HPDE6-E6E7 (cell line): ENCODE data around the gene UNC5CL.

Experiments used
- DNase-seq: peaks from one replicate; pipeline ENCODE4 v3.0.0; 2011; ENCODE audit warnings: missing footprints; ENCODE audit errors: extremely low spot score

UNC5CL gene

DNA sequence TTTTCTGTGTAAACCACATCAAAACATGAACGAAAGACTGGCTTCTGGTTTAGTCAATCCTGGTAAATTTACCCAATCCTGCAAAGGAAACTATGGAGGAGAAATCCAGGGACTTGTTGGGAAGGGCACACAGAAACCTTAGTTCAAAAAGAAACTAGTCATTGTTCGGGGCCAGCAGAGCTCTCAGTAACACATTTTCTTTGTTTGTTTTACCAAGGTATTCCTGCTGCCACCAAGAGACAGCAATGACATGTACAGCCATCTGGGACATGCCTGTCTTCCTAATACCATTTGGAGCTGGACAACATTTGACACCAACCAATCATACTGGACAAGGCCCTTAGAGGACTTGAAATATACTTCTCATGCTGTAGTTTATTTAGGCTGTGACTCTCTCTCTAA lies 24.9 kb upstream of the UNC5CL start:
- DNase-seq = no peak

DNA sequence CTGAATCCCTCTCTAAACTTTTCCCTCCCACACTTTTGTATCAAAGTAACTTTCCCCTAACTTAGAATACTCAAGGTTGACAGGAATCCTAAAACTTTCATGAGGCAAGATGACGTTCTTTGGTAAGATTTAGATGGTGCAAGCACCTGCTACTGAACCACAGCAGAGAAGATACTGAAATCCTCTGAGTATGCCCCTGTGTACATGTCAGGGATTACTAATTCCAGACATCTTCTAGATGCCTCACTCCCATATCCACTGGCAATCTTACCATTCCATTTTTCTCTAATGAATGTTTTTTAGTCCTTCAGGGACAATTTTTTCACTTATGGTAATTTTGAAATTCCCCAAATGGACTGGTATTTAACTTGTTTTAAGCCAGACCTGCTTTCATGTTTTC lies 23.0 kb upstream of the UNC5CL start:
- no peak for DNase-seq

DNA sequence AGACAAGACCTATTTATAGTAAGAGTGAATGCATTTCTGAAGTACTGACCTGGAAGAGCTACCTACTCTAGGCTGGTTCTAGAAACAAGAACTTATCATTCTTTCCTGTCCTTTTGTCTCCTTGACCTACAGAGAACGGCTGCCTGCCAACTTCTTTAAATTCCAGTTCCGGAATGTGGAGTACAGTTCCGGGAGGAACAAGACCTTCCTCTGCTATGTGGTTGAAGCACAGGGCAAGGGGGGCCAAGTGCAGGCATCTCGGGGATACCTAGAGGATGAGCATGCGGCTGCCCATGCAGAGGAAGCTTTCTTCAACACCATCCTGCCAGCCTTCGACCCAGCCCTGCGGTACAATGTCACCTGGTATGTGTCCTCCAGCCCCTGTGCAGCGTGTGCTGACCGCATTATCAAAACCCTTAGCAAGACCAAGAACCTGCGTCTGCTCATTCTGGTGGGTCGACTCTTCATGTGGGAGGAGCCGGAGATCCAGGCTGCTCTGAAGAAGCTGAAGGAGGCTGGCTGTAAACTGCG lies 22.2 kb upstream of the UNC5CL start:
- no peak for DNase-seq

DNA sequence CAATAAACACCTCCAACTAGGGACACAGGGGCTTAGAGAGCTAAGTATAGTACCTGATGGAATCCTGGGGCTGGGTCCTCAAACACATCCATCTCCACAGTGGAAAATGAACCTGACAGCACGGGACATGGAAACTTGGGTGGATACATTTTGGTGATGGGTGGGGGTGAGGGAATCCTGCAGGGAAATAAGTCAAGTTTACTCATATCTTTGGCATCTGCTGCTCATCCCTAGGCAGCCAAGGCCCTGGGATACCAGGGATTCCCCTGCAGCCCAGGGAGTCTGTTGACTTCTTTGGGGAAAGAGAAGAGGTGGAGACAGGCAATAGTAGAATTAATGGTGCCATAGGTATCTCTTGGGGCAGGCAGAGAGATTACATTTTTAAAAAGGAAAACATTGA lies 20.5 kb upstream of the UNC5CL start:
- DNase-seq = no peak

DNA sequence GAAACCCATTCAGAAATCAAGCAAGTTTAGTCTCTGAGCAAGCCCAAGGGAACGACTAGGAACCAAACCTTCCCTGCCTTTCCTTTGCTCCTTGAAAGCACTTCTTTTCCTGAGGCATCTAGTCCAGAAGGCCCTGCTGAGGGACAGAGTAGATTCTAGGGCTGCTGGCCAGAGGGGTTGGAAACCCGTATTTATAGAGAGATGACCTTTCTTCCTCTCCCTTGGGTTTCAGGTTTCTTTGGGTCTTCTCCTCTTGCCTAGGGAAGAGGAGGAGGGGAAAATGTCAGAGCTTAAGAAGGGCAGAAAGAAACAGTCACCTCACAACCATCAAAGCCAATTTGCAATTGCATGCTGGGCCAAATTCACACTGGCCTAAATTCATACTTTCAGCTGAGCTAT lies 19.8 kb upstream of the UNC5CL start:
- DNase-seq = no peak

DNA sequence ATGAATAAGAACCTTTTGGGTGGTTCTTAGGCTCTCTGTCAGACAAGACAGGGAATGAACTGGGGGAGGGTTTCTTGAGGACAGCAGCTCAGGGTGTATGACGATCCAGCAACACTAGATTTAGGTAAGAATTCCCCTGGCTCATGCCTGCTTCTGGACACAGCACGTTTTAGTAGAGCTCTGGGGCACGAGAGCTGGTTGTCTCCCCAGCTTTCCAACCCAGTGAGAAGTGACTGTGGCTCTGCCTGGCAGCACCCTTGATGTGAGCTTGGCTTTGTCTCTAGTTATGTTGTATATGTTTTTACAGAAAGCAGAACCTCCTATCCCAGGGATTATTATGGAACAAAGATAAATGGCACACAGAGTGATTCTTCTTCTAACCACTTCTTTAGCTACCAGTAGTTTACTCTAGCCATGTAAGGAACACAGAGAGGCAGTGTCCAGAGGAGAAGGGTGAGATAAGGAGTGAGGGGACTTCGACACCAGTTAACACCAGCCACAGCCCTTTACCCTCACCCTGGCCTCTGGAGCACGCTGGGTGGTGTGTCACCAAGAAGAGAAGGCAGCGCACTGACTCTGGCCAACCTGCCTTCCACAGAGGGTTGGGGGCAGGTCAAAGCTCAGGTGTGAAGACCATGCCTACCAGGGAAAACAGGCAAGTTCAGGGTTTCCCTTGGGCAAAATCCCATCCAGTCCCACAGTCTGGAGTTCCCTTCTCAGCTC lies 17.9 kb upstream of the UNC5CL start:
- DNase-seq = no peak

DNA sequence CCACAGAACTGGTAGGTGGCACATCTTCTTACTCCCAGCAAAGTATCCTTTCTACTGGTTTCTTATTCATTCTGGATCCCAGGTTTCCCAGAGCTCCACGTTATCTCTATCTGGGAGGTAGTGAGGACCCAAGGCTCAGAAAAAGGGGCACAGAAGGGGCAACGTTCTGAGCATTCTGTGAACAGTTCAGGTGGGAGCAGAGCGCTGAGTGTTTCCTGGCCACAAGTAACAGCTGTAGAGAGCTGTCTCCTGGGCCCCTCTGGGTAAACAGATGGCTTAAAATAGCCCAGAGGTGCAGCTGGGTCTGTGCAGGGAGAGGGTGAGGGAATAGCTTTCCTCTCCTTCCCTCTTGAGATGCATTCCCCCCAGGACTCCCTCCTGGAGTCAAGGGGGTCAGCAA lies 16.1 kb upstream of the UNC5CL start:
- DNase-seq = no peak

DNA sequence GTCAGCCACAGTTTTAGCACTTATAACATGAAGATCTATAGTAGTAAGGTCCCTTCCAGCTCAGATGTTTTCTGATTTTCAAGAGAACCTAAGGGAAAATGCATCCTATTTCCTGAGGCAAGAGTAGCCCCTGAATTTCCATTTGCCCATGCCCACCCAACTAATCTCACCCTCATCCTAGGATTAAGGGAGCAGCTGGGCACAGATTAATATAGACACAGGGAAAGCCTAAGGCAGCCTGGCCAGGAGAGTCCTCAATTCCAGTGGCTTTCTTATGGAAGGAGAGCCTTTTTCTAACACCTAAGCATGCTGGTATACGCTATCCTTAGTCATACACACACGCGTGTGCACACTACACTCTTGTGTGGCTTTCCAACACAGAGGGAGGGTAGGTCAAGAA lies 15.5 kb upstream of the UNC5CL start:
- no peak for DNase-seq

DNA sequence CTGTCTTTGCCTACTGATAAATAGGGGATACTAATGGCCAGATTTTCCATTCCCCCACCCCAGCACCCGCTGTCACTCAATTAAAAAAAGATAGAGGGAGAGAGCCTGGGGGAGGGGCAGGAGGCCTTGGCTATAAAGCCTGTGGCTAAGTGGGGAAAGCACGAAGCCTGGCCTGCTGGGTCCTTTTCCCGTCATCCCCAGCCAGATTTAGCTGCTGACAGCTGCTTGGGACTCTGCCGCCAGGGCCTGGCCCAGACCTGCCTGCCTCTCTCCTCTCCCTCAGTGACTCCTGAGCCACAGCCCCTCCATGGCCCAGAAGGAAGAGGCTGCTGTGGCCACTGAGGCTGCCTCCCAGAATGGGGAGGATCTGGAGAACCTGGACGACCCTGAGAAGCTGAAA lies 14.0 kb upstream of the UNC5CL start, which contains the start of gene APOBEC2:
Gene APOBEC2, plus strand, starts transcription at position 162 of the 400 bp plus-strand sequence. Its CDS starts 146 bp downstream, at position 308.
- DNase-seq = no peak

DNA sequence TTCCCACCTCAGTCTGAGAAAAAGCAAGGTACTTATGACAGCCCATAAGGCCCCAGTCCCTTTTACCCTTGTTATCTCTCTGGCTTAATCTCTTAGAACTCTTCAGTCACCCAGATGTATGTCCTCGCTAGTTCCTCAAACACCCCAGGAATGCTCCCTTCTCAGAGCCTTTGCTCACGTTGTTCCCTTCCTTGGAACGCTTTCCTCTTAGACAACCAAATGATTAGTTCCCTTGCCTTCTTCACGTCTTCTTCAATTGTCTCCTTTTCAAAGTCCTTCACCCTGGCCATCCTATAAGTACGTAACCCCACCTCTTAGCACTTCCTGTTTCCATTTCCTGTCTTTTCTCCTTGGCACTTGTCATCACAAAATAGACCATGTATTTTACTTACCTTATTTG lies 12.9 kb upstream of the UNC5CL start:
- no peak for DNase-seq

DNA sequence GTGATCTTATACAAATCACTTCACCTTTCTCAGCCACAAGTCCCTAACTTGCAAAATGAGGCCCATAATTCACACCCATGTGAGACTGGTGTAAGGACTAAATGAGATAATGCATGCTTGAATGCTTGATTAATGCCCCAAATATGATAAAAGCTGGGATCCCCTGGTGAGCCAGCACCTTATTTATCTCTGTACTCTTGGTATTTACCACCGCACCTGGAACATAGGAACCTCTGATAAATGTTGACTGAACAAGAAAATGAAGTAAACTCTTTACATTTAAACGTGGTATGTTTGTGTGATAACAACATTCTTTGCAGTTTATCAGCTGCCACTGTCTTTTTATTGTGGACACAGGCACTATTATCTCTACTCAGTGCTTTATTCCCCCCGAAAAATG lies 11.5 kb upstream of the UNC5CL start:
- DNase-seq = no peak

DNA sequence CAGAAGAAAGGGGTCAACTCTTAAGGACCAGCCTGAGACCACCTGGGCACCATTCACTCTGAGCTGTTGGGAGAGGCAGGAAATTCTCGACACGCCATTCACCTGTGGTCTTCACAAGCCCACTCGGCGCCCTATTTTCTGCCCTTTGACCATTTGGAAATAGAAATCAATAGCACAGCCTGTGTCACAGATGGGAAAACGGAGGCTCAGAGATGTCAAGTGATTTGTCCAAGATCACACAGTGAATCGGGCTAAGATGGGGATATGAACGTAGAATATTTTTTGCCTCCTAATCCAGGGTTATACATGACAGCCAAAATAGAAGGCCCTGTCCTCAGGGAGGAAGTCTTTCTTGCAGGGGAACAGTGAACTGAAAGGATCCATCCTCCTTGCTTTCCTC lies 10.9 kb upstream of the UNC5CL start:
- no peak for DNase-seq

DNA sequence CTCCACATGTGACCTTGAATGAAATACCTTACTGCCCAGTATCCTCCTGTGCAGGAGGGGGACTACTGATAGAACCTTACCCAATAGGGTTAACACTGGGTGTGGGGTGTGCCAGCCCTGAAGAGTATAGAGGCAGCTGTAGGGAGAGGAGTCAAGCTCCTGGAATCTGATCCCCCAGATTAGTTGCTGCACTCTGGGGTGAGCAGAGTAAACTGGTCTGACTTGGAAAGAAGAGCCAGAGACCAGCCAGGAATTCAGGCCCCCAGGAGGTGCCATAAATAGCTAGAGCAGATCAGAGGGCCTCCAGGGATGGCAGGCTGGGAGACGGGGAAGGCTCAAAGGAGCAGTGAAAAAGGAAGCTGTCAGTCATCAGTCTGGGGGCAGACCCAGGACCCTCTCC lies 10.5 kb upstream of the UNC5CL start:
- DNase-seq = no peak

DNA sequence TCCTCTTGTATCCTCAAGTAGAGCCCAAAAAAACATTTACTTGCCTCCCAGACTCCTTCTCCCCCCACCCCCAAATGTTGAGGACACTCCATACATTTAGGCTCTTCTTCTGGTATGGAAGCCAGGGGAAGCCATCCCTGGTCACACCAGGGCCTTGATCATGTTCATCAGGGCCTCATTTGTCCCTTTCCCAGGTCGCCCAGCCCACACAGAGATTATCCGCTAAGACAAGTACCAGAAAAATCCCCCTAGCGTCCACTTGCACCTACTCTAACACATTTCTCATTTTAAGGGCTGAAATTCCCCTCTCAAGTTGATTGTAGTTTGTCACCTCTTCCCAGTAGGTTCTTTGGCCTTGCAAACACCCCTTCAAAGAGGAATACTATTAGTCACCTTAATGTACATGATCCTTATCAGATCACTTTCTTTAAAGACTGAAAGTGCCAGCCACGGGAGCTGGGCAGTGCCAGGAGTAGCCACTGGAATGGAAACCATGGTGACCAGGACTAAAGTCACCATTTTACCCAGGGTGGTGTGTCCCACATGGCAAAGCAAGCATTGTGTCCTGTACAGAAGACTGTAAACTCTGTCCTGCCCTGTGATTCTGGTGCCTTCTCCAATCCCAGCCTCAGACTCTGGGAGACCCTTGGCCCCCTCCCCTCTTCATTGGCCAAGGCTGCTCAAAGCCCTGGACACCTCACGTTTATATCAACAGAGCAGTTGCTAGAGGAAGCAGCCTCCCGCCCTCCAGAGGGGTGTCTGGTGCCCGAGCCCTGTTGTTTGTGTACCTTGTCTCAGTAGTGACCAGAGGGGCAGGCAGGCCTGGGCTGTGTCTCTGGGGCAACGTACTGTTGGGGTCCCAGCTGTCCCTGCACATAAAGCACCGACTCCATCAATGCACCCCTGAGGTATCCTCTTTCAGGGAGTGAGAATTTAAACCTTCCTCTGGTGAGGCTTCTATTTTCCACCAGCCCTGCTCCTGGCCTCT lies 9.0 kb upstream of the UNC5CL start:
- no peak for DNase-seq

DNA sequence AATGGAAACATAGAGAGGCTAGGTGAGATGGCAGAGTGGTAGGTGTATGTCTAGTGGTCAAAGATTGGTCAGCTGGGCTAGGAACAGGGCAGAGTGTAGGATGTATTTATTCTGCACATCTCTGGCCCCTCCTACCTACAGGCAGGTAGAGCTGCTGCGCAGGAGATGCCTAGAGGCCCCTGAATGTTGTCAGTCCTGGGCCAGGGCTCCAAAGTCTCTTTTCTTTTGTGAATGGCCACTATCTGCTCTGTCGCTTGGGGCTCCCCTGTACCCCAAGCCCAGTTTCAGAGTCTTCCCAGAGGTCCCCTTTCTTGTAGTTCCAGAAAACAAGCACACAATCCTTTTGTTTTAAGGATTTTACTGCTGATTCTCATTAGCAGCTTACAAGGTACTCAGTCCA lies 8.3 kb upstream of the UNC5CL start:
- DNase-seq = no peak

DNA sequence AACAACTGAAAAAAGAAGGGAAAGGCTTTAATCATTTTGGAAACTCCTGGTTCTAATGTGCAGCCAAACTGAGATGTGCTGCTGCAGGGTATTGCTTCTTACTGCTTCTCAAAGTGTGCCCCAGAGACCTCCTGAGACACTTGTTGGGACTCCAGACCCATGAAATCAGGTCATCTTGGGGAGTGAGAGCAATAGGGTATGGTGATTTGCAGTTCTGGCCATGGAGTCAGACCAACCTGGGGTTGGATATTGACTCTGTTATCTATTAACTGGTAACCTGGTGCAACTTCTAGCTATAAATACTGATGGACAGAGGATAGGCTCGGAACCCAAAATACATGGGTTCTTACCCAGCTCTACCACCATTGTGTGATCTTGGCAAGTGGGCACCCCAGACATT lies 7.1 kb upstream of the UNC5CL start:
- DNase-seq = no peak

DNA sequence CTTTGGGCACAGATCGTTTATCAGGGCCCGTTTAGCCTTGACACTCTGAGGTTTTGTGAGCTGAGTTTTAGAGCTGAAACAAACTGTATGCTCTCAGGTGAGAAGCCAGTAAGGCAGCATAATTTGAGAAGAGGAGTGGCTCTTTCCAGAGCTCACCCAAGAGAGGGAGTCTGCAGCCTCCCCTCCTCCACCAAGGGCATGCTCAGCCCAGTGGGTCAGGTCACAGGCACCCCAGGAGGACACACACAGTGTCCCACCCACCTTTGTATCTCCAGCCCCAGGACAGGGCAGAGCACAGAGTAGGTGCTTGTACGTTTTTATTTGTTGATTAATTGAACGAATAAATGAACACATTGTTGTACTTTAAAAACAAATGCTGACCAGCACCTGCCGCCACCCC lies 6.6 kb upstream of the UNC5CL start:
- no peak for DNase-seq

DNA sequence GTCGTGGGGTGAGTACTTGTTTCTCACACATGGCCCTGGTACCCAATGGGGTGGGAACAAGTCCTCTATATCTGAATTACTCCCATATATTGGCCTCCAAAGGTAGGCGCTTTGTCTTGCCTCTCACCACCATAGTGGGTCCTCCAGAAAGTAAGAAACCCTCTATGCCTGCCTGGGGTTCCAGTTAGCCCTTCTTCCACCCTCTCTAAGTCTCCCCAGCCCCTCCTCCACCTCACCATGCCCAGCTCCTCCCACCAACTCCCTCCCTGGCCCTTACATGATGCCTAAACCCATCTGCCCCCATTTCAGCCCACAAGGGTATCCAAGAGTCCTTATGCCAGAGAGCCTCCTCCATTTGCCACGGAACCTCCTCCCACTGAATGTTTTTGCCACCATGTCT lies 4.1 kb upstream of the UNC5CL start:
- DNase-seq = no peak

DNA sequence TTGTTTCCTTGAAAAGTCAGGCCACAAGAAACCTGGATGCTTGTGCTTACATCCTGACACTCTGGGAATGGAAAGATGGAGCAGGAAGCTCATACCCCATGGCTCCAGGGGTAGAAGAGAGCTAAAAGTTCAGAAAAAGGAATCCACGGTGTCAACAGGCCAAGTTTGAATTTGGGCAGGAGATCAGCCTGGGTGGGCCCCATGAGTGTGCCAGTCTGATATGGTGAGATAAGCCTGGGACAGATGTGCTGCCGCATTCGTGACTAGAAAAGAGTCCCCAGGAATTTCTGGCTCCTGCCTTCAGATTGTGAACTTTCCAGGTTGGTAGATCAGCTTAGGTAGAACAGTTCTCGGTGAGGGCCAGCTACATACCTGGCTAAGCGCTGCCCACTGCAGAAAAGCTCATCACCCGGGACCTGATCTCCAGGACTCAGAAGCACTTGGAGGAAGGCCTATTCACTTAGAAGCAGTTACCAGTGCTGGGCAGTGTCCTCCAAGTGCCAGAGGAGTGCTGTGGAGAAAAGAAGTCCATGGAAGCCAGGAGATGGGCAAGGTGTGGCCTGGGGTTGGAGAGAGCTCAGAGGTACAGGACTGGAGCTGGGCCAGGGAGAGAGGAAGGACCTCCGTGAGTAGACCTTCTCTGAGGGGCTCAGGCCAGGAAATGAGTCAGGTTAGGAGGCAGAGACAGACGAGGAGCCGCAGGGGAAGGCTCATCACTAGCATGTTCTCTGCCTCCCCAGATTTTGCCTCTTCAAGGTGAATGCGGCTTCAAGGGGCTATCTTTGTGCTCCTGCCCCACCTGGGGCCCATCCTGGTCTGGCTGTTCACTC lies 3.4 kb upstream of the UNC5CL start, which contains the start of gene TSPO2:
Gene TSPO2, plus strand, starts transcription at position 242 of the 830 bp plus-strand sequence. Its CDS starts 519 bp downstream, at position 761.
- DNase-seq = no peak

DNA sequence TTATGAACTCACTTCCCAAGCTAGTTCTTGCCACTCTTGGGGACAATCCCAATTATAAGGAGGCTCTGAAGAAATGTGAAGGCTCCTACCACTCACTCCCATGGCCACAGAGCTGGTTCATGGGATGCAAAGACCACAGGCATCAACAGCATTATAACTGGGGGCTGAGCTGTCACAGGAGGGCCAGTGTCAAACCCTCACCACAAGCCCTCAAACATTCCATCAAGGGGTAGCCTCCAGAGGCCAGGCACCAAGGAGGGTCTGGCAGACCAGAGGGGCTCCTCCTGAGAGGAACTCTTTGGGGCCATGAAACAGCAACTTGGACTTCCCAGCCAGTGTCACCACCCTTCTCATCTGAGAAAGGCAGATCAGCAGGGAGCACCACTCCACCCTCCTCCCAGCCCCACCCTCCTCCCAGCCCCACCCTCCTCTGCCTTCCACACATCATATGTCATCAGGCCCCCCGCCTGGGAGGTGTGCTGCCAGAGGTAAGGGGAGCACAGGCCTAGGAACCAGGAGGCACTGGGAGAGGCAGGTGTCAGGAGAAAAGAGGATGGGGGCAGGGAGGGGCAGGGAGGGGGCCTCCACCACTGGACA lies 2.0 kb upstream of the UNC5CL start:
- DNase-seq = no peak
